GM23338 (cell line): ENCODE results near the gene RPL26. TPM values are rescaled to one million over a fixed set of nuclear protein-coding genes. Genes with fewer than 3 reads are reported as not detected.

Experiments used
- ATAC-seq: fragments of 200-7000 bp; cut with Tn5 transposase; 3 replicates; pipeline ENCODE4 v1.9.1; 2020
- DNase-seq: peaks from one replicate; pipeline ENCODE4 v3.0.0-alpha.2; 2015; ENCODE audit warnings: low spot score
- H2AFZ ChIP-seq: fragments of 200-600 bp; sonication (generic); 2 replicates; pipeline ENCODE4 v1.8.0; 2016; ENCODE audit warnings: antibody characterized with exemption, mild to moderate bottlenecking, moderate library complexity
- H3F3A ChIP-seq: fragments of 200-600 bp; sonication (generic); replicated peaks from 2 replicates; pipeline ENCODE4 v1.8.0; 2017; ENCODE audit warnings: antibody characterized with exemption, mixed run types, low read depth
- H3K27ac ChIP-seq: fragments of 200-600 bp; sonication (generic); 2 replicates; pipeline ENCODE4 v1.6.1; 2016; ENCODE audit warnings: low read depth
- H3K27me3 ChIP-seq: fragments of 200-600 bp; sonication (generic); 2 replicates; pipeline ENCODE4 v1.8.0; 2016; ENCODE audit warnings: mild to moderate bottlenecking, mixed run types, moderate library complexity; ENCODE audit not compliant: insufficient read depth
- H3K36me3 ChIP-seq: fragments of 200-600 bp; sonication (generic); 2 replicates; pipeline ENCODE4 v1.8.0; 2016; ENCODE audit warnings: mild to moderate bottlenecking; ENCODE audit not compliant: insufficient read depth
- H3K4me1 ChIP-seq: fragments of 200-600 bp; sonication (generic); 2 replicates; pipeline ENCODE4 v1.8.0; 2016; ENCODE audit warnings: mild to moderate bottlenecking, moderate library complexity; ENCODE audit not compliant: insufficient read depth
- H3K4me2 ChIP-seq: fragments of 200-600 bp; sonication (generic); 2 replicates; pipeline ENCODE4 v1.7.1; 2017; ENCODE audit warnings: mixed run types
- H3K4me3 ChIP-seq: fragments of 200-600 bp; sonication (generic); 2 replicates; pipeline ENCODE4 v1.6.1; 2016; ENCODE audit warnings: mixed run types
- H3K79me2 ChIP-seq: fragments of 200-600 bp; sonication (generic); replicated peaks from 2 replicates; pipeline ENCODE4 v1.8.0; 2017; ENCODE audit warnings: mild to moderate bottlenecking; ENCODE audit not compliant: insufficient read depth
- H3K9me2 ChIP-seq: fragments of 200-600 bp; sonication (generic); 2 replicates; pipeline ENCODE4 v1.8.0; 2017; ENCODE audit not compliant: insufficient read depth
- H4K20me1 ChIP-seq: fragments of 200-600 bp; sonication (generic); replicated peaks from 2 replicates; pipeline ENCODE4 v1.8.0; 2017; ENCODE audit warnings: mild to moderate bottlenecking; ENCODE audit not compliant: insufficient read depth
- H3K27ac Mint-ChIP-seq: 2 replicates; pipeline ENCODE4 v1.8.0; 2020; ENCODE audit warnings: inconsistent platforms, mild to moderate bottlenecking, moderate library complexity, mixed read lengths
- H3K27me3 Mint-ChIP-seq: 3 replicates; pipeline ENCODE4 v1.8.0; 2022; ENCODE audit warnings: low read depth, mild to moderate bottlenecking, moderate library complexity, mixed read lengths, inconsistent platforms; ENCODE audit not compliant: insufficient read depth, poor library complexity
- H3K36me3 Mint-ChIP-seq: 3 replicates; pipeline ENCODE4 v1.8.0; 2021; ENCODE audit warnings: low read depth, mild to moderate bottlenecking, inconsistent platforms, moderate library complexity, mixed read lengths
- H3K4me1 Mint-ChIP-seq: 3 replicates; pipeline ENCODE4 v1.8.0; 2020; ENCODE audit warnings: mild to moderate bottlenecking, inconsistent platforms, mixed read lengths
- H3K4me3 Mint-ChIP-seq: 3 replicates; pipeline ENCODE4 v1.8.0; 2021; ENCODE audit warnings: moderate library complexity, mild to moderate bottlenecking, inconsistent platforms, mixed read lengths
- H3K9me3 Mint-ChIP-seq: 3 replicates; pipeline ENCODE4 v1.8.0; 2020; ENCODE audit warnings: moderate library complexity, mild to moderate bottlenecking, inconsistent platforms, mixed read lengths
- CREB1 ChIP-seq: fragments of 250-450 bp; sonication (Bioruptor Pico); IDR thresholded peaks from 2 replicates; pipeline ENCODE4 v1.5.0; 2020; ENCODE audit warnings: low read depth, mild to moderate bottlenecking, moderate library complexity
- CTCF ChIP-seq, 2 experiments: fragments of 200-600 bp in 1 of 2; sonication (generic) in 1 of 2; conservative IDR thresholded peaks; 2 replicates each; pipeline versions ENCODE4 v1.5.1 to v1.6.1; 2016 to 2017; ENCODE audit warnings: antibody characterized with exemption in 2 of 2, low read depth in 2 of 2, mild to moderate bottlenecking in 2 of 2, moderate library complexity in 1 of 2
- EZH2 ChIP-seq: fragments of 200-600 bp; sonication (generic); IDR thresholded peaks from one replicate; pipeline ENCODE4 v1.8.0; 2017; ENCODE audit warnings: antibody characterized with exemption, mild to moderate bottlenecking, low read depth; ENCODE audit not compliant: unreplicated experiment
- EZH2phosphoT487 ChIP-seq: fragments of 200-600 bp; sonication (generic); IDR thresholded peaks from one replicate; pipeline ENCODE4 v1.8.1; 2018; ENCODE audit warnings: antibody characterized with exemption; ENCODE audit not compliant: unreplicated experiment
- JUNB ChIP-seq: IDR thresholded peaks from one replicate; pipeline ENCODE4 v1.6.1; 2016; ENCODE audit warnings: antibody characterized with exemption; ENCODE audit not compliant: unreplicated experiment
- NANOG ChIP-seq: IDR thresholded peaks from 2 replicates; pipeline ENCODE4 v1.6.1; 2016; ENCODE audit warnings: antibody characterized with exemption, borderline replicate concordance
- POLR2AphosphoS5 ChIP-seq: IDR thresholded peaks from 2 replicates; pipeline ENCODE4 v1.6.1; 2016; ENCODE audit warnings: antibody characterized with exemption, low read depth
- REST ChIP-seq: IDR thresholded peaks from one replicate; pipeline ENCODE4 v1.6.1; 2018; ENCODE audit warnings: antibody characterized with exemption; ENCODE audit not compliant: unreplicated experiment
- STAT1 ChIP-seq: IDR thresholded peaks from one replicate; pipeline ENCODE4 v1.6.1; 2016; ENCODE audit warnings: antibody characterized with exemption; ENCODE audit not compliant: unreplicated experiment
- ZNF114 ChIP-seq: fragments of 250-450 bp; sonication (Bioruptor Pico); IDR thresholded peaks from 2 replicates; pipeline ENCODE4 v1.5.0; 2020; ENCODE audit warnings: mild to moderate bottlenecking, moderate library complexity
- ZNF331 ChIP-seq: fragments of 250-450 bp; sonication (Bioruptor Pico); IDR thresholded peaks from 2 replicates; pipeline ENCODE4 v1.5.0; 2020; ENCODE audit warnings: low read depth, mild to moderate bottlenecking, moderate library complexity
- polyA plus RNA-seq: library from polyadenylated mRNA; unstranded; fragments of >200 nt; fragmentation: Nextera tagmentation; extraction: Ambion mirVana; gene quantifications from 2 replicates; pipeline ENCODE4 v1.2.1, GENCODE V29; 2016
- total RNA-seq: library from RNA; depleted of rRNA; stranded (reverse); fragments of >200 nt; shearing (Covaris generic); gene quantifications from 2 replicates; pipeline ENCODE4 v1.2.3, GENCODE V29; 2014

The RPL26 gene
- total and polyA plus RNA-seq, 2 experiments from 2014 or later = 2,274 to 3,158 TPM

- H3K9me2 ChIP-seq = no peaks in the 10 kb centered on the region
- Mint-ChIP-seq H3K27me3 (peaks cover 8% of the 10 kb centered on the region), H3K4me1 (no peaks in the 10 kb centered on the region), H3K4me3 (no peak overlapping the region), H3K9me3 (no peaks in the 10 kb centered on the region), H3K36me3 (no peaks in the 10 kb centered on the region), H3K27ac (no peak overlapping the region)
- ATAC-seq = no peak
- no peaks in the 10 kb centered on the region for H3K79me2 ChIP-seq
- no peak overlapping the region for H3K4me3 ChIP-seq
- no peaks in the 10 kb centered on the region for H3K4me1 ChIP-seq
- no peak overlapping the region for H3K27ac ChIP-seq
- no peak overlapping the region for H2AFZ ChIP-seq
- no peaks in the 10 kb centered on the region for H4K20me1 ChIP-seq
- no peaks in the 10 kb centered on the region for H3K36me3 ChIP-seq
- TF ChIP-seq ZNF331 (CRISPR knock-in tag) = no peak
- no peak for TF ChIP-seq EZH2phosphoT487
- TF ChIP-seq STAT1 = no peak
- TF ChIP-seq POLR2AphosphoS5 = no peak
- no peak for TF ChIP-seq CREB1
- H3K27me3 ChIP-seq = no peaks in the 10 kb centered on the region
- no peak overlapping the region for H3K4me2 ChIP-seq
- no peaks in the 10 kb centered on the region; the same call in 1 of the 2 replicates for H3F3A ChIP-seq
- no peak for DNase-seq
Observed at GRCh38 chr17:8401107-8401506, 18.1 kb upstream of the RPL26 start.

- Mint-ChIP-seq H3K4me1 (no peaks in the 10 kb centered on the region), H3K27me3 (peaks cover 6% of the 10 kb centered on the region), H3K27ac (no peak overlapping the region), H3K9me3 (no peaks in the 10 kb centered on the region), H3K4me3 (no peak overlapping the region), H3K36me3 (no peaks in the 10 kb centered on the region)
- no peak for ATAC-seq
- H3F3A ChIP-seq = no peaks in the 10 kb centered on the region; the same call in 1 of the 2 replicates
- no peak for DNase-seq
- no peaks in the 10 kb centered on the region for H3K27me3 ChIP-seq
- no peak overlapping the region for H2AFZ ChIP-seq
- no peak for TF ChIP-seq CREB1
- TF ChIP-seq NANOG = no peak
- TF ChIP-seq EZH2 = no peak
- TF ChIP-seq REST = peak; percentile 32
- no peaks in the 10 kb centered on the region for H3K36me3 ChIP-seq
- H4K20me1 ChIP-seq = no peaks in the 10 kb centered on the region
- H3K4me2 ChIP-seq = no peak overlapping the region
- no peaks in the 10 kb centered on the region for H3K9me2 ChIP-seq
- no peak overlapping the region for H3K27ac ChIP-seq
- H3K4me3 ChIP-seq = no peak overlapping the region
- H3K4me1 ChIP-seq = no peaks in the 10 kb centered on the region
- no peaks in the 10 kb centered on the region for H3K79me2 ChIP-seq
Observed at GRCh38 chr17:8398980-8399379, 16.0 kb upstream of the RPL26 start.

GRCh38 chr17:8397636-8398035 lies 14.6 kb upstream of the RPL26 start, which contains the start of gene RNF222:
Gene RNF222 (minus strand): TSS chr17:8397827. CDS start chr17:8393461, 4,366 bp downstream.
- Histone ChIP-seq H3K27ac (no peak within 1 kb of the TSS), H3K4me2 (no peak within 1 kb of the TSS), H2AFZ (no peak within 1 kb of the TSS), H3K79me2 (no peaks in the 10 kb centered on the region), H3K4me3 (no peak within 1 kb of the TSS), H4K20me1 (no peaks in the 10 kb centered on the region), H3K4me1 (no peaks in the 10 kb centered on the region), H3K36me3 (no peaks in the 10 kb centered on the region), H3K27me3 (no peaks in the 10 kb centered on the region), H3K9me2 (no peaks in the 10 kb centered on the region), H3F3A (no peaks in the 10 kb centered on the region; the same call in 1 of the 2 replicates)
- Mint-ChIP-seq H3K4me1 (no peaks in the 10 kb centered on the region), H3K4me3 (no peak within 1 kb of the TSS), H3K27ac (no peak within 1 kb of the TSS), H3K27me3 (peaks cover 2% of the 10 kb centered on the region), H3K36me3 (no peaks in the 10 kb centered on the region), H3K9me3 (no peaks in the 10 kb centered on the region)
- ATAC-seq (no peak), DNase-seq (no peak)
- TF ChIP-seq JUNB (no peak), REST (no peak), CTCF (conservative IDR thresholded peaks at IDR 0.05; ENCODE audit: low read depth in 2 of 2) (no peak), ZNF114 (CRISPR knock-in tag) (no peak)
